Trophoblast cell (in vitro differentiated cells and primary cell): ENCODE results near the gene MYO16.

ENCODE experiments used
- DNase-seq, 2 donors: peaks; one replicate each; pipeline ENCODE4 v3.0.0-alpha.2; 2016
- H2AFZ ChIP-seq: 2 replicates; pipeline ENCODE4 v1.6.1; 2013; ENCODE audit warnings: low read length, moderate library complexity, mild to moderate bottlenecking; ENCODE audit not compliant: insufficient read depth, poor library complexity
- H2AK5ac ChIP-seq: 2 replicates; pipeline ENCODE4 v1.6.1; 2013; ENCODE audit warnings: mild to moderate bottlenecking, low read length
- H2BK120ac ChIP-seq: 2 replicates; pipeline ENCODE4 v1.6.1; 2013; ENCODE audit warnings: low read length, mild to moderate bottlenecking, moderate library complexity; ENCODE audit not compliant: insufficient read depth, poor library complexity
- H2BK12ac ChIP-seq: 2 replicates; pipeline ENCODE4 v1.6.1; 2013; ENCODE audit warnings: mild to moderate bottlenecking, low read length, moderate library complexity
- H2BK5ac ChIP-seq: 2 replicates; pipeline ENCODE4 v1.6.1; 2013; ENCODE audit warnings: low read length, low read depth, moderate library complexity, mild to moderate bottlenecking; ENCODE audit not compliant: poor library complexity
- H3K14ac ChIP-seq: 2 replicates; pipeline ENCODE4 v1.6.1; 2013; ENCODE audit warnings: mild to moderate bottlenecking, low read length
- H3K18ac ChIP-seq: 2 replicates; pipeline ENCODE4 v1.6.1; 2013; ENCODE audit warnings: mild to moderate bottlenecking, low read length
- H3K23ac ChIP-seq: 2 replicates; pipeline ENCODE4 v1.6.1; 2013; ENCODE audit warnings: low read length
- H3K27ac ChIP-seq: 2 replicates; pipeline ENCODE4 v1.5.1; 2013; ENCODE audit warnings: low read depth, mild to moderate bottlenecking, inconsistent platforms, low read length, moderate library complexity
- H3K27me3 ChIP-seq: 2 replicates; pipeline ENCODE4 v1.6.1; 2013; ENCODE audit warnings: inconsistent platforms, mild to moderate bottlenecking, low read length, moderate library complexity; ENCODE audit not compliant: insufficient read depth
- H3K36me3 ChIP-seq, 2 experiments: 1 replicate in 1 of 2; 2 replicates in 1 of 2; pipeline ENCODE4 v1.6.1; 2013; ENCODE audit warnings: low read length in 2 of 2, mild to moderate bottlenecking in 2 of 2, moderate library complexity in 1 of 2; ENCODE audit not compliant: insufficient read depth in 2 of 2, control insufficient read depth in 1 of 2
- H3K4ac ChIP-seq: 2 replicates; pipeline ENCODE4 v1.6.1; 2013; ENCODE audit warnings: low read depth, mild to moderate bottlenecking, low read length, moderate library complexity
- H3K4me1 ChIP-seq, 2 experiments: 1 replicate in 1 of 2; 2 replicates in 1 of 2; pipeline ENCODE4 v1.6.1; 2013; ENCODE audit warnings: low read length in 2 of 2, mild to moderate bottlenecking in 2 of 2, moderate library complexity in 1 of 2; ENCODE audit not compliant: insufficient read depth in 2 of 2, control insufficient read depth in 1 of 2
- H3K4me2 ChIP-seq: 2 replicates; pipeline ENCODE4 v1.6.1; 2013; ENCODE audit warnings: inconsistent platforms, mild to moderate bottlenecking, low read length, moderate library complexity
- H3K4me3 ChIP-seq: 2 replicates; pipeline ENCODE4 v1.5.1; 2013; ENCODE audit warnings: mild to moderate bottlenecking, low read depth, low read length, inconsistent platforms
- H3K79me1 ChIP-seq: one replicate; pipeline ENCODE4 v1.6.1; 2013; ENCODE audit warnings: low read length
- H3K79me2 ChIP-seq: 2 replicates; pipeline ENCODE4 v1.6.1; 2013; ENCODE audit warnings: low read length, mild to moderate bottlenecking; ENCODE audit not compliant: control insufficient read depth, insufficient read depth, poor library complexity
- H3K9ac ChIP-seq: 2 replicates; pipeline ENCODE4 v1.6.1; 2013; ENCODE audit warnings: mild to moderate bottlenecking, low read length
- H3K9me3 ChIP-seq: 2 replicates; pipeline ENCODE4 v1.6.1; 2013; ENCODE audit warnings: low read depth, mild to moderate bottlenecking, control low read depth, inconsistent platforms, low read length; ENCODE audit not compliant: insufficient read depth
- H4K12ac ChIP-seq: 2 replicates; pipeline ENCODE4 v1.6.1; 2013; ENCODE audit warnings: low read depth, mild to moderate bottlenecking, low read length, moderate library complexity
- H4K8ac ChIP-seq: 2 replicates; pipeline ENCODE4 v1.6.1; 2013; ENCODE audit warnings: low read depth, mild to moderate bottlenecking, low read length, moderate library complexity
- H4K91ac ChIP-seq: one replicate; pipeline ENCODE4 v1.6.1; 2013; ENCODE audit warnings: low read depth, mild to moderate bottlenecking, low read length, moderate library complexity
- WGBS: extraction: QIAGEN DNeasy Blood & Tissue Kit; methylation state at CpG from one replicate; pipeline ENCODE4 v1.1.7; 2013; ENCODE audit warnings: missing lambda C conversion rate; ENCODE audit not compliant: insufficient read length, insufficient coverage; ENCODE audit errors: extremely low coverage; 5-methylcytosine and 5-hydroxymethylcytosine counted together

The MYO16 gene

DNA sequence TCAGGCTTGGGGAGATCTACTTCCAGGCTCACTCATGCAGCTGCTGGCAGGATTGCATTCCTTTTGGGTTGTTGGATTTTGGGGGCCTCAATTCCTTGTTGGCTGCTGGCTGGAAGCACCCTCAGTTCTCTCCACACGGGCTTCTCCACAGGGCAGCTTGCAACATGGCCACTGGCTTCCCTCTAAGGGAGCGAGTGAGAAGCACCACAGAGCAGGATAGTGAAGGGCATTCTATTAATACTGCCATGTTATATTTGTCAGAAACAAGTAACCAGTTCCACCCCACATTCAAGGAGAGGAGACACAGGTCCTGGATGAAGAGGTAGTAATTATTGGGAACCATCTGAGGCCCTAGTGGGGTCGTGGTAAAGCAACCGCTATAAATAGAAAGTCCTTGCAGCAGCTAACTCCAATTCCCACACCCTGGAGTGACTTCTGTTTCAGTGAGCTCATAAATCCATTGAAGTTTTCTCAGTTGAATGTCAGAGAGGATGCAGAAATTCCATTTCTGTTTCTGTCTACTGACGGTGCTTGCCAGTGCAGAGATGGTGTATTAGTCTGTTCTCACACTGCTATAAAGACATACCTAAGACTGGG, 598.0 kb downstream of the MYO16 start:
- Histone ChIP-seq H3K4ac (no peak overlapping the region), H3K4me2 (no peak overlapping the region), H3K36me3 (no peaks in the 10 kb centered on the region), H2AFZ (no peak overlapping the region), H4K91ac (no peak overlapping the region), H3K27ac (no peak overlapping the region), H4K8ac (no peak overlapping the region), H3K18ac (no peak overlapping the region), H3K4me3 (no peak overlapping the region), H3K79me2 (no peaks in the 10 kb centered on the region), H2BK5ac (no peak overlapping the region), H3K27me3 (no peaks in the 10 kb centered on the region), H4K12ac (no peak overlapping the region), H3K23ac (no peak overlapping the region), H3K9me3 (peaks cover 6% of the 10 kb centered on the region), H3K79me1 (no peaks in the 10 kb centered on the region), H3K4me1 (no peaks in the 10 kb centered on the region), H2AK5ac (no peak overlapping the region), H2BK12ac (no peak overlapping the region), H3K14ac (no peak overlapping the region), H2BK120ac (no peak overlapping the region), H3K9ac (no peak overlapping the region)
- DNase-seq = no peak
- no CpG with 5 or more reads among the region's 5 CpGs for WGBS

DNA sequence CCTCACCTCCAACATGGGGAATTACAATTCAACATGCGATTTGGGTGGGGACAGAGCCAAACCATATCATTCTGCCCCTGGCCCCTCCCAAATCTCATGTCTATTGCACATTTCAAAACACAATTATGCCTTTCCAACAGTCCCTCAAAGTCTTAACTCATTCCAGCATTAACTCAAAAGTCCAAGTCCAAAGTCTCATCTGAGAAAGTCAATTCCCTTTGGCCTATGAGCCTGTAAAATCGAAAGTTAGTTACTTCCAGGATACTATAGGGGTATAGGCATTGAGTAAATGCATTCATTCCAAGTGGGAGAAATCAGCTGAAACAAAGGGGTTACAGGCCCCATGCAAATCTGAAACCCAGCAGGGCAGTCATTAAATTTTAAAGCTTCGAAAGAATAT, 598.8 kb downstream of the MYO16 start:
- Histone ChIP-seq H3K23ac (no peak overlapping the region), H3K79me1 (no peaks in the 10 kb centered on the region), H2AK5ac (no peak overlapping the region), H3K4me3 (no peak overlapping the region), H3K27ac (no peak overlapping the region), H4K8ac (no peak overlapping the region), H3K18ac (no peak overlapping the region), H3K4me1 (no peaks in the 10 kb centered on the region), H2BK5ac (no peak overlapping the region), H4K12ac (no peak overlapping the region), H3K4ac (no peak overlapping the region), H4K91ac (no peak overlapping the region), H2BK120ac (no peak overlapping the region), H3K14ac (no peak overlapping the region), H2BK12ac (no peak overlapping the region), H3K27me3 (no peaks in the 10 kb centered on the region), H3K9me3 (peaks cover 6% of the 10 kb centered on the region), H3K9ac (no peak overlapping the region), H3K4me2 (no peak overlapping the region), H3K36me3 (no peaks in the 10 kb centered on the region), H3K79me2 (no peaks in the 10 kb centered on the region), H2AFZ (no peak overlapping the region)
- no peak for DNase-seq
- no CpG with 5 or more reads among the region's 3 CpGs for WGBS

DNA sequence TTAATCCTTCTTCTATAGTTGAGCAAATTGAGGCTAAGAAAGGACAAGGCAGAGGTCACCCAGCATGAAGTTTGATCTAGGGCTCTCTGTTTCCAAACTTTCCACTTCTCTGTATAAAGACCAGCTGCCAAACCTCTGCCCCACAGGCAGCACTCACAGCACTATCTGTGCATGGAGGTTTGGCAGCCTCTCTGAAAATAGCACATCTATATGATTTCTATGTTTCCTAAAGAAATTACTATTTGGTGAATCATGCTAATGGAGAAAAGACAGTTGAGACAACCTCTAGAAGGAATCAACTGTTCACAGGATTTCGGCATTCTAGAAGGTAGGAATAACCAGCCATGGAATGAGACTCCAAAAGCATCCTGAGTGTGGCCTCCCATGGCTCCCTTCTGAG, 602.5 kb downstream of the MYO16 start:
- H3K79me1 ChIP-seq = no peaks in the 10 kb centered on the region
- no CpG with 5 or more reads among the region's 1 CpG for WGBS
- H2AK5ac ChIP-seq = no peak overlapping the region
- no peak overlapping the region for H3K4me3 ChIP-seq
- no peak overlapping the region for H4K91ac ChIP-seq
- H3K4me1 ChIP-seq = no peaks in the 10 kb centered on the region
- no peak overlapping the region for H3K23ac ChIP-seq
- H3K14ac ChIP-seq = no peak overlapping the region
- H2AFZ ChIP-seq = no peak overlapping the region
- H3K36me3 ChIP-seq = no peaks in the 10 kb centered on the region
- no peak for DNase-seq
- no peak overlapping the region for H4K8ac ChIP-seq
- no peak overlapping the region for H2BK120ac ChIP-seq
- no peak overlapping the region for H3K4ac ChIP-seq
- no peak overlapping the region for H2BK5ac ChIP-seq
- H3K79me2 ChIP-seq = no peaks in the 10 kb centered on the region
- no peak overlapping the region for H4K12ac ChIP-seq
- H3K18ac ChIP-seq = no peak overlapping the region
- H3K27me3 ChIP-seq = no peaks in the 10 kb centered on the region
- no peak overlapping the region for H3K27ac ChIP-seq
- no peak overlapping the region for H2BK12ac ChIP-seq
- peaks cover 5% of the 10 kb centered on the region for H3K9me3 ChIP-seq
- H3K4me2 ChIP-seq = no peak overlapping the region
- H3K9ac ChIP-seq = no peak overlapping the region

DNA sequence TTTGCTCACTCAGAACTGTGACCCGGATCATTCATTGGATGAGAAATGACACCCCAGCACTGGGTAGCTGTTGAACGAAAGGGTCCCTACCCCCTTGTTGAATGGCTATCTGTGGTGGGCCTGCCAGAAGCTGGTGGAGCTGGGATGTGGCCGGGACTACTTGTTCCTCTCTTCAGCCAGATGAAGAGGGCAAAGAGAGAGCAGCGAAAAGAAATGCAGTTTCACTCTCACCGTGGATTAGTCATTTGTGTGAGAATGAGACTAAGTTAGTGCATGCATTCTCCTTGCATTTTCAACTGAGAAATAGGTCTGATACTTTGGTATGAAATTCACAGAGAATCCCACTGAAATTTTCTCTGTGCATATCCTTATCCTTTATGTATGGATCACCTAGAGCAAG, 603.9 kb downstream of the MYO16 start:
- Histone ChIP-seq H2AFZ (no peak overlapping the region), H4K12ac (no peak overlapping the region), H4K8ac (no peak overlapping the region), H3K27ac (no peak overlapping the region), H2BK12ac (no peak overlapping the region), H2BK5ac (no peak overlapping the region), H3K79me2 (no peaks in the 10 kb centered on the region), H2BK120ac (no peak overlapping the region), H3K4me1 (no peaks in the 10 kb centered on the region), H4K91ac (no peak overlapping the region), H3K4ac (no peak overlapping the region), H3K18ac (no peak overlapping the region), H3K23ac (no peak overlapping the region), H3K27me3 (no peaks in the 10 kb centered on the region), H3K9me3 (peaks cover 5% of the 10 kb centered on the region), H3K14ac (no peak overlapping the region), H3K4me3 (no peak overlapping the region), H3K9ac (no peak overlapping the region), H3K36me3 (no peaks in the 10 kb centered on the region), H3K4me2 (no peak overlapping the region), H2AK5ac (no peak overlapping the region), H3K79me1 (no peaks in the 10 kb centered on the region)
- no peak for DNase-seq
- WGBS = no CpG with 5 or more reads among the region's 5 CpGs
